Endothelial cell of umbilical vein (primary cell): ENCODE measurements around the gene FLT4. TPM values are rescaled to one million over a fixed set of nuclear protein-coding genes. Genes with fewer than 3 reads are reported as not detected.

Experiments
- BruUV-seq: library from RNA; stranded (reverse); fragments of 400-500 nt; replicated peaks from 2 replicates; lab custom pipeline; 2021; lab: Mats Ljungman, UMichigan
- CTCF ChIA-PET: fragments of 300-600, 350-600 bp; sonication (Branson Sonifier 250); formaldehyde crosslinking; loops from one replicate; lab custom pipeline; 2021; ENCODE audit warnings: antibody characterized with exemption, inconsistent platforms; lab: Charles Lee
- POLR2A ChIA-PET: fragments of 300-600, 350-600 bp; sonication (Branson Sonifier 250); formaldehyde crosslinking; loops from one replicate; lab custom pipeline; 2021; ENCODE audit warnings: antibody characterized with exemption, inconsistent platforms; lab: Charles Lee
- DNase-seq: peaks from one replicate; pipeline ENCODE4 v3.0.0-alpha.2; 2011; ENCODE audit warnings: low read depth, low spot score
- FAIRE-seq: peaks from 2 replicates; lab custom pipeline; 2011; peaks lifted over from hg19 to GRCh38; lab: Jason Lieb, UNC
- H2AFZ ChIP-seq: 2 replicates; pipeline ENCODE4 v1.6.0; 2012; ENCODE audit warnings: low read depth, low read length, control low read depth, inconsistent platforms
- H3K27ac ChIP-seq: 2 replicates; pipeline ENCODE4 v1.5.1; 2011; ENCODE audit warnings: low read depth, mild to moderate bottlenecking, control low read depth, low read length, moderate library complexity; ENCODE audit not compliant: insufficient read depth
- H3K27me3 ChIP-seq, 2 experiments: 2 replicates each; pipeline versions ENCODE4 v1.6.0 to v1.6.1; 2011; ENCODE audit warnings: low read length in 2 of 2, mixed read lengths in 1 of 2; ENCODE audit not compliant: control insufficient read depth in 2 of 2, insufficient read depth in 2 of 2
- H3K36me3 ChIP-seq, 2 experiments: 2 replicates in 1 of 2; 3 replicates in 1 of 2; pipeline ENCODE4 v1.5.1; 2011; ENCODE audit warnings: low read length in 2 of 2, mild to moderate bottlenecking in 1 of 2, moderate library complexity in 1 of 2; ENCODE audit not compliant: control insufficient read depth in 2 of 2, insufficient read depth in 2 of 2; ENCODE audit errors: extremely low read depth in 1 of 2
- H3K4me1 ChIP-seq: 3 replicates; pipeline ENCODE4 v1.5.1; 2011; ENCODE audit warnings: mild to moderate bottlenecking, low read length; ENCODE audit not compliant: control insufficient read depth, insufficient read depth; ENCODE audit errors: extremely low read depth
- H3K4me2 ChIP-seq: 2 replicates; pipeline ENCODE4 v1.6.1; 2011; ENCODE audit warnings: low read length, control low read depth, mixed read lengths; ENCODE audit not compliant: insufficient read depth
- H3K4me3 ChIP-seq, 3 experiments: fragments of 200-600 bp in 1 of 3; sonication (generic), shearing (Covaris generic) in 1 of 3; replicated peaks in 1 of 3; 2 replicates each; pipeline ENCODE4 v1.5.1; 2011 to 2016; ENCODE audit warnings: control low read depth in 3 of 3, low read length in 3 of 3, mild to moderate bottlenecking in 2 of 3, inconsistent platforms in 1 of 3, low read depth in 1 of 3, moderate library complexity in 1 of 3; ENCODE audit not compliant: insufficient read depth in 1 of 3
- H3K79me2 ChIP-seq: 2 replicates; pipeline ENCODE4 v1.6.0; 2012; ENCODE audit warnings: low read length, inconsistent platforms; ENCODE audit not compliant: control insufficient read depth, insufficient read depth
- H3K9ac ChIP-seq: replicated peaks from 2 replicates; pipeline ENCODE3; 2011; ENCODE audit warnings: low read length, control low read depth; ENCODE audit not compliant: insufficient read depth; ENCODE audit errors: extremely low read depth
- H3K9me1 ChIP-seq: replicated peaks from 3 replicates; pipeline ENCODE4 v1.6.0; 2011; ENCODE audit warnings: mild to moderate bottlenecking, low read length; ENCODE audit not compliant: control insufficient read depth, insufficient read depth; ENCODE audit errors: extremely low read depth
- H3K9me3 ChIP-seq: replicated peaks from 2 replicates; pipeline ENCODE4 v1.5.1; 2012; ENCODE audit warnings: low read length, inconsistent platforms; ENCODE audit not compliant: control insufficient read depth, insufficient read depth
- H4K20me1 ChIP-seq: replicated peaks from 2 replicates; pipeline ENCODE3; 2011; ENCODE audit warnings: mild to moderate bottlenecking, low read length; ENCODE audit not compliant: control insufficient read depth, insufficient read depth; ENCODE audit errors: extremely low read depth
- EZH2 ChIP-seq: IDR thresholded peaks from 2 replicates; pipeline ENCODE4 v1.6.1; 2012; ENCODE audit warnings: borderline replicate concordance, low read depth, mild to moderate bottlenecking, moderate library complexity, low read length, inconsistent platforms; ENCODE audit not compliant: severe bottlenecking
- FOS ChIP-seq: IDR thresholded peaks from 2 replicates; pipeline ENCODE4 v1.6.1; 2011; ENCODE audit warnings: mild to moderate bottlenecking, low read length, moderate library complexity, borderline replicate concordance; ENCODE audit not compliant: insufficient read depth
- GATA2 ChIP-seq: IDR thresholded peaks from 2 replicates; pipeline ENCODE4 v1.7.0; 2011; ENCODE audit warnings: low read depth, mild to moderate bottlenecking, moderate library complexity, mixed read lengths, low read length; ENCODE audit not compliant: insufficient read length, insufficient read depth
- JUN ChIP-seq: IDR thresholded peaks from 2 replicates; pipeline ENCODE4 v1.6.1; 2011; ENCODE audit warnings: borderline replicate concordance, low read depth; ENCODE audit not compliant: insufficient read length, insufficient read depth
- MYC ChIP-seq: IDR thresholded peaks from one replicate; pipeline ENCODE4 v1.6.1; 2011; ENCODE audit warnings: mild to moderate bottlenecking, low read depth, low read length
- POLR2A ChIP-seq: IDR thresholded peaks from 2 replicates; pipeline ENCODE4 v1.6.1; 2012; ENCODE audit warnings: low read depth, mild to moderate bottlenecking, control low read depth, low read length
- POLR2AphosphoS5 ChIP-seq: IDR thresholded peaks from 2 replicates; pipeline ENCODE4 v1.6.1; 2012; ENCODE audit warnings: low read depth, mild to moderate bottlenecking, control low read depth, low read length, moderate library complexity; ENCODE audit not compliant: insufficient read depth
- dilution Hi-C: fragments of 300-500 bp; cut with MboI; formaldehyde crosslinking; loops from one replicate; pipeline ENCODE4 v1.15.0; 2019; ENCODE audit warnings: low sequenced_read_pairs; ENCODE audit not compliant: extremely low pct_ligation_motif_present
- intact Hi-C: fragments of 100-400 bp; cut with micrococcal nuclease; formaldehyde crosslinking; loops from one replicate; pipeline ENCODE4 v1.10.0; 2022
- polyA plus RNA-seq, 4 experiments: library from polyadenylated mRNA; depleted of rRNA in 3 of 4; stranded (reverse) in 3 of 4; unstranded in 1 of 4; fragments of >200 nt; gene quantifications; 2 replicates each; pipeline versions ENCODE4 v1.2.1 to v1.2.3, GENCODE V29; 2011 to 2012; ENCODE audit warnings: missing spikeins in 1 of 4
- total RNA-seq: library from RNA; stranded (reverse); gene quantifications from 2 replicates; pipeline ENCODE4 v1.2.3, GENCODE V29; 2021
- TF ChIP-seq, protein P1 (sequence below): IDR thresholded peaks from 2 replicates; pipeline ENCODE4 v1.6.1; 2011; ENCODE audit not compliant: insufficient read depth, insufficient read length
- TF ChIP-seq, protein P2 (sequence below), 2 donors: IDR thresholded peaks; 1 replicate in 1 of 2; 2 replicates in 1 of 2; pipeline ENCODE4 v1.5.1; 2011; ENCODE audit warnings: low read length in 2 of 2, mild to moderate bottlenecking in 2 of 2, moderate library complexity in 2 of 2, control low read depth in 1 of 2, inconsistent platforms in 1 of 2, low read depth in 1 of 2; ENCODE audit not compliant: insufficient read depth in 1 of 2; ENCODE audit errors: extremely low read depth in 1 of 2

FLT4 gene
- total and polyA plus RNA-seq, 2 donors (not counting 3 experiments of a cell fraction or from before 2014, with no cell fraction given) = 44.4 to 71.5 TPM

- H3K4me1 ChIP-seq = peaks cover 7% of the 10 kb centered on the region
- TF ChIP-seq JUN = no peak
- TF ChIP-seq, protein P1, sequence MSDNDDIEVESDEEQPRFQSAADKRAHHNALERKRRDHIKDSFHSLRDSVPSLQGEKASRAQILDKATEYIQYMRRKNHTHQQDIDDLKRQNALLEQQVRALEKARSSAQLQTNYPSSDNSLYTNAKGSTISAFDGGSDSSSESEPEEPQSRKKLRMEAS = no peak
- TF ChIP-seq FOS = no peak
- TF ChIP-seq EZH2 = no peak
- TF ChIP-seq, protein P2, sequence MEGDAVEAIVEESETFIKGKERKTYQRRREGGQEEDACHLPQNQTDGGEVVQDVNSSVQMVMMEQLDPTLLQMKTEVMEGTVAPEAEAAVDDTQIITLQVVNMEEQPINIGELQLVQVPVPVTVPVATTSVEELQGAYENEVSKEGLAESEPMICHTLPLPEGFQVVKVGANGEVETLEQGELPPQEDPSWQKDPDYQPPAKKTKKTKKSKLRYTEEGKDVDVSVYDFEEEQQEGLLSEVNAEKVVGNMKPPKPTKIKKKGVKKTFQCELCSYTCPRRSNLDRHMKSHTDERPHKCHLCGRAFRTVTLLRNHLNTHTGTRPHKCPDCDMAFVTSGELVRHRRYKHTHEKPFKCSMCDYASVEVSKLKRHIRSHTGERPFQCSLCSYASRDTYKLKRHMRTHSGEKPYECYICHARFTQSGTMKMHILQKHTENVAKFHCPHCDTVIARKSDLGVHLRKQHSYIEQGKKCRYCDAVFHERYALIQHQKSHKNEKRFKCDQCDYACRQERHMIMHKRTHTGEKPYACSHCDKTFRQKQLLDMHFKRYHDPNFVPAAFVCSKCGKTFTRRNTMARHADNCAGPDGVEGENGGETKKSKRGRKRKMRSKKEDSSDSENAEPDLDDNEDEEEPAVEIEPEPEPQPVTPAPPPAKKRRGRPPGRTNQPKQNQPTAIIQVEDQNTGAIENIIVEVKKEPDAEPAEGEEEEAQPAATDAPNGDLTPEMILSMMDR (IDR thresholded peaks at IDR 0.05; ENCODE audit: extremely low read depth in 1 of 2, insufficient read depth in 1 of 2, low read depth in 1 of 2, low read length in 2 of 2) = no peak
- no peak for TF ChIP-seq GATA2
- no peak for TF ChIP-seq POLR2AphosphoS5
- TF ChIP-seq POLR2A = no peak
- no peak for TF ChIP-seq MYC
- FAIRE-seq (no peak), DNase-seq (no peak)
- intact Hi-C loops = no loop called here
- no peak overlapping the region for H3K4me2 ChIP-seq
- H3K27ac ChIP-seq = no peak overlapping the region
- H3K79me2 ChIP-seq = no peaks in the 10 kb centered on the region
- no peaks in the 10 kb centered on the region for H3K9me1 ChIP-seq
- no peaks in the 10 kb centered on the region for H4K20me1 ChIP-seq
- ChIA-PET CTCF (interaction anchor here (0.9 kb wide), 1 partner anchor 18 kb away, joined by 3 read pairs; no protein-coding TSS in a partner anchor), POLR2A (no interaction called here)
- H3K27me3 ChIP-seq = no peaks in the 10 kb centered on the region
- H3K9ac ChIP-seq = no peak overlapping the region
- dilution Hi-C loops = no loop called here
- no TSS peak for BruUV-seq
- no peak overlapping the region for H3K4me3 ChIP-seq
- peaks cover 0 to 14% of the 10 kb centered on the region in 2 experiments for H3K36me3 ChIP-seq
- no peak overlapping the region for H2AFZ ChIP-seq
- no peaks in the 10 kb centered on the region for H3K9me3 ChIP-seq
These were observed 22.6 kb downstream of the FLT4 start for GRCh38 chr5:180626661-180627385.
